Natural killer cell (primary cell): ENCODE measurements around the gene IL5. TPM values are rescaled to one million over a fixed set of nuclear protein-coding genes. Genes with fewer than 3 reads are reported as not detected.

Experiments
- ATAC-seq, 3 donors: fragments of 150-1000 bp in 2 of 3; fragments of 200-7000 bp in 1 of 3; cut with Tn5 transposase; 1 replicate in 1 of 3; 2 replicates in 2 of 3; pipeline ENCODE4 v1.10.0; 2021; ENCODE audit warnings: mild to moderate bottlenecking in 2 of 3, moderate library complexity in 2 of 3
- DNase-seq, 2 donors: peaks; one replicate each; pipeline versions ENCODE4 v3.0.0 to v3.0.0-alpha.2; 2013 to 2021; ENCODE audit warnings: mixed read lengths in 1 of 2
- H3K27ac ChIP-seq: one replicate; pipeline ENCODE4 v1.5.1; 2013; ENCODE audit warnings: mild to moderate bottlenecking, low read length
- H3K27me3 ChIP-seq: one replicate; pipeline ENCODE4 v1.6.1; 2013; ENCODE audit warnings: low read length; ENCODE audit not compliant: control insufficient read depth, insufficient read depth
- H3K36me3 ChIP-seq: one replicate; pipeline ENCODE4 v1.6.1; 2013; ENCODE audit warnings: low read length; ENCODE audit not compliant: control insufficient read depth, insufficient read depth
- H3K4me1 ChIP-seq: one replicate; pipeline ENCODE4 v1.6.1; 2013; ENCODE audit warnings: low read length; ENCODE audit not compliant: control insufficient read depth, insufficient read depth
- H3K4me3 ChIP-seq: one replicate; pipeline ENCODE4 v1.5.1; 2013; ENCODE audit warnings: low read length
- H3K9me3 ChIP-seq: one replicate; pipeline ENCODE4 v1.6.1; 2013; ENCODE audit warnings: low read length; ENCODE audit not compliant: control insufficient read depth, insufficient read depth
- H3K27ac Mint-ChIP-seq, 2 donors: one replicate each; pipeline ENCODE4 v1.8.0; 2022; ENCODE audit warnings: mild to moderate bottlenecking in 2 of 2, mixed read lengths in 2 of 2, moderate library complexity in 1 of 2
- H3K27me3 Mint-ChIP-seq, 2 donors: one replicate each; pipeline ENCODE4 v1.8.0; 2022; ENCODE audit warnings: low read depth in 2 of 2, mixed read lengths in 2 of 2
- H3K36me3 Mint-ChIP-seq: one replicate; pipeline ENCODE4 v1.8.0; 2022; ENCODE audit warnings: mixed read lengths
- H3K4me1 Mint-ChIP-seq, 2 donors: one replicate each; pipeline ENCODE4 v1.8.0; 2022; ENCODE audit warnings: mixed read lengths in 2 of 2
- H3K4me3 Mint-ChIP-seq: one replicate; pipeline ENCODE4 v1.8.0; 2022; ENCODE audit warnings: mild to moderate bottlenecking, moderate library complexity, mixed read lengths
- H3K9me3 Mint-ChIP-seq, 2 donors: one replicate each; pipeline ENCODE4 v1.8.0; 2022; ENCODE audit warnings: mixed read lengths in 2 of 2
- CTCF ChIP-seq: fragments of 200-600 bp; IDR thresholded peaks from one replicate; pipeline ENCODE4 v1.8.0; 2022; ENCODE audit warnings: antibody characterized with exemption
- WGBS: methylation state at CpG from one replicate; pipeline ENCODE4 v1.1.7; 2013; ENCODE audit warnings: missing lambda C conversion rate; ENCODE audit not compliant: insufficient coverage; 5-methylcytosine and 5-hydroxymethylcytosine counted together
- intact Hi-C: fragments of 100-400 bp; cut with micrococcal nuclease; formaldehyde crosslinking; loops from one replicate; pipeline ENCODE4 v1.14.2; 2022
- total RNA-seq, 4 donors: library from RNA; stranded (reverse); fragments of 120-200 nt in 1 of 4; gene quantifications; one replicate each; pipeline versions ENCODE4 v1.2.3 to v1.2.4, GENCODE V29; 2013 to 2022

Gene IL5
- total RNA-seq, 3 donors from 2014 or later (not counting 1 experiment from before 2014, with no cell fraction given): not detected

- Histone ChIP-seq H3K4me3 (no peak overlapping the region), H3K4me1 (peaks cover 7% of the 10 kb centered on the region), H3K36me3 (no peaks in the 10 kb centered on the region), H3K27ac (no peak overlapping the region), H3K9me3 (no peaks in the 10 kb centered on the region), H3K27me3 (no peaks in the 10 kb centered on the region)
- DNase-seq (peak in 1 of 2 donors; percentile 35), ATAC-seq (peak in 1 of 3 donors; percentile 50)
- H3K36me3 Mint-ChIP-seq: no peaks in the 10 kb centered on the region
- TF ChIP-seq CTCF: no peak
- no peaks in the 10 kb centered on the region for H3K9me3 Mint-ChIP-seq
- 62% methylated on average over 1 of the region's 1 CpG for WGBS
- no peaks in the 10 kb centered on the region for H3K27me3 Mint-ChIP-seq
- H3K4me1 Mint-ChIP-seq: peaks cover 11 to 17% of the 10 kb centered on the region in 2 donors
- H3K4me3 Mint-ChIP-seq: no peak overlapping the region
- H3K27ac Mint-ChIP-seq: no peak overlapping the region
- intact Hi-C loops: no loop called here
These were observed 37.1 kb downstream of the IL5 start for GRCh38 chr5:132506094-132506692.

GRCh38 chr5:132505641-132506040 is 37.7 kb downstream of the IL5 start:
- no peaks in the 10 kb centered on the region for H3K27me3 Mint-ChIP-seq
- H3K27ac Mint-ChIP-seq: no peak overlapping the region
- no peaks in the 10 kb centered on the region for H3K36me3 Mint-ChIP-seq
- whole genome bisulfite sequencing: 100% methylated on average over 1 of the region's 2 CpGs
- intact Hi-C loops: no loop called here
- no peak for ATAC-seq
- no peak for DNase-seq
- H3K27me3 ChIP-seq: no peaks in the 10 kb centered on the region
- no peak for TF ChIP-seq CTCF
- H3K9me3 ChIP-seq: no peaks in the 10 kb centered on the region
- no peak overlapping the region for H3K4me3 Mint-ChIP-seq
- H3K4me1 Mint-ChIP-seq: peaks cover 17 to 22% of the 10 kb centered on the region in 2 donors
- H3K4me1 ChIP-seq: peaks cover 12% of the 10 kb centered on the region
- H3K27ac ChIP-seq: no peak overlapping the region
- H3K9me3 Mint-ChIP-seq: no peaks in the 10 kb centered on the region
- H3K36me3 ChIP-seq: no peaks in the 10 kb centered on the region
- no peak overlapping the region for H3K4me3 ChIP-seq

- no peaks in the 10 kb centered on the region for H3K36me3 Mint-ChIP-seq
- Histone ChIP-seq H3K4me1 (peaks cover 21% of the 10 kb centered on the region), H3K27ac (no peak overlapping the region), H3K4me3 (no peak overlapping the region), H3K9me3 (no peaks in the 10 kb centered on the region), H3K27me3 (no peaks in the 10 kb centered on the region), H3K36me3 (no peaks in the 10 kb centered on the region)
- no peak overlapping the region for H3K27ac Mint-ChIP-seq
- no peaks in the 10 kb centered on the region for H3K27me3 Mint-ChIP-seq
- no peak for DNase-seq
- no peak for TF ChIP-seq CTCF
- ATAC-seq: no peak
- no peak overlapping the region for H3K4me3 Mint-ChIP-seq
- 95% methylated on average over 3 of the region's 4 CpGs for WGBS
- peaks cover 24 to 31% of the 10 kb centered on the region in 2 donors for H3K4me1 Mint-ChIP-seq
- intact Hi-C loops: loop anchor here (5.0 kb wide), 1 partner anchor 318 kb away; no protein-coding TSS in a partner anchor
- no peaks in the 10 kb centered on the region for H3K9me3 Mint-ChIP-seq
These were observed 38.6 kb downstream of the IL5 start for GRCh38 chr5:132504746-132505145.

- WGBS: 96% methylated on average over 3 of the region's 4 CpGs
- H3K36me3 Mint-ChIP-seq: no peaks in the 10 kb centered on the region
These were observed 40.1 kb downstream of the IL5 start for GRCh38 chr5:132503244-132503643.

More at GRCh38 chr5:132503244-132503643, 40.1 kb downstream of the IL5 start:
- Mint-ChIP-seq H3K9me3 (no peaks in the 10 kb centered on the region), H3K4me1 (peaks cover 29 to 37% of the 10 kb centered on the region in 2 donors), H3K27ac (no peak overlapping the region), H3K4me3 (no peak overlapping the region), H3K27me3 (no peaks in the 10 kb centered on the region)
- intact Hi-C loops: loop anchor here (5.0 kb wide), 1 partner anchor 319 kb away; no protein-coding TSS in a partner anchor
- Histone ChIP-seq H3K4me3 (no peak overlapping the region), H3K27ac (no peak overlapping the region), H3K9me3 (no peaks in the 10 kb centered on the region), H3K36me3 (no peaks in the 10 kb centered on the region), H3K27me3 (no peaks in the 10 kb centered on the region), H3K4me1 (peaks cover 36% of the 10 kb centered on the region)
- no peak for DNase-seq
- no peak for TF ChIP-seq CTCF
- ATAC-seq: no peak
